H1 (cell line): ENCODE data around the gene SIX6. TPM values are rescaled to one million over a fixed set of nuclear protein-coding genes. Genes with fewer than 3 reads are reported as not detected.
A peak's percentile ranks its signal among the peaks of the same experiment; 100 is the strongest.

Experiments
- CEBPB ChIP-seq: IDR thresholded peaks from 2 replicates; pipeline ENCODE4 v1.6.1; 2012; ENCODE audit warnings: low read depth, low read length
- CHD7 ChIP-seq: fragments of 300-600 bp; sonication (generic); IDR thresholded peaks from 2 replicates; pipeline ENCODE4 v1.7.1; 2012; ENCODE audit warnings: low read length, moderate library complexity, mild to moderate bottlenecking, inconsistent platforms; ENCODE audit not compliant: insufficient replicate concordance
- EGR1 ChIP-seq: IDR thresholded peaks from 2 replicates; pipeline ENCODE4 v1.6.1; 2011; ENCODE audit warnings: low read depth, low read length, borderline replicate concordance
- GABPA ChIP-seq: IDR thresholded peaks from 2 replicates; pipeline ENCODE4 v1.6.1; 2011; ENCODE audit warnings: mild to moderate bottlenecking, low read length, moderate library complexity, borderline replicate concordance; ENCODE audit not compliant: insufficient read depth
- KDM4A ChIP-seq: IDR thresholded peaks from one replicate; pipeline ENCODE4 v1.7.1; 2012; ENCODE audit warnings: low read depth, mild to moderate bottlenecking, moderate library complexity, low read length, inconsistent platforms; ENCODE audit not compliant: severe bottlenecking
- KDM5A ChIP-seq: fragments of 200-600 bp; IDR thresholded peaks from 2 replicates; pipeline ENCODE4 v1.7.1; 2012; ENCODE audit warnings: mild to moderate bottlenecking, low read length, inconsistent platforms, mixed read lengths
- POLR2AphosphoS5 ChIP-seq: IDR thresholded peaks from 2 replicates; pipeline ENCODE4 v1.6.1; 2011; ENCODE audit warnings: low read depth, low read length
- POU5F1 ChIP-seq: IDR thresholded peaks from 2 replicates; pipeline ENCODE4 v1.6.1; 2011; ENCODE audit warnings: low read depth, mild to moderate bottlenecking, low read length, moderate library complexity
- SIX5 ChIP-seq: IDR thresholded peaks from 2 replicates; pipeline ENCODE4 v1.6.1; 2011; ENCODE audit warnings: mild to moderate bottlenecking, low read depth, low read length
- SP2 ChIP-seq: IDR thresholded peaks from 2 replicates; pipeline ENCODE4 v1.6.1; 2012; ENCODE audit warnings: mild to moderate bottlenecking, low read length, inconsistent platforms
- SRF ChIP-seq: IDR thresholded peaks from 2 replicates; pipeline ENCODE4 v1.6.1; 2011; ENCODE audit warnings: mild to moderate bottlenecking, low read depth, low read length, moderate library complexity
- polyA plus RNA-seq, 7 experiments: library from polyadenylated mRNA; depleted of rRNA in 3 of 7; stranded (reverse) in 5 of 7; unstranded in 2 of 7; fragments of >200 nt in 5 of 7; fragments of 200-250 nt in 2 of 7; gene quantifications; 1 replicate in 5 of 7; 2 replicates in 1 of 7; 4 replicates in 1 of 7; pipeline versions ENCODE4 v1.2.1 to v1.2.3, GENCODE V29; 2011 to 2013; ENCODE audit warnings: missing spikeins in 2 of 7, mixed read lengths in 2 of 7
- total RNA-seq: library from RNA; stranded (reverse); fragmentation: NEBNext Ultra II Directional; extraction: Animal tissue kit (Norgen Biotek cat#: 25700); gene quantifications from 2 replicates; pipeline ENCODE4 v1.2.1, GENCODE V29; 2021

SIX6 gene
- total and polyA plus RNA-seq, 2 of the 8 experiments (the other 6 are each of a cell fraction or from before 2014, with no cell fraction given) = 0.03 TPM; not detected in 1

- TF ChIP-seq CHD7 (no peak), KDM4A (peak; percentile 24), POLR2AphosphoS5 (no peak), CEBPB (no peak), KDM5A (no peak), GABPA (no peak), EGR1 (no peak), POU5F1 (no peak), SRF (no peak), SIX5 (no peak), SP2 (no peak)
Observed at GRCh38 chr14:60506985-60507829, 1.7 kb upstream of the SIX6 start (continued).
